Posterior vena cava (tissue), 2 donors: ENCODE measurements around the gene CD58. TPM values are rescaled to one million over a fixed set of nuclear protein-coding genes. Genes with fewer than 3 reads are reported as not detected.
A peak's percentile ranks its signal among the peaks of the same experiment; 100 is the strongest.

Experiments
- DNase-seq: peaks from one replicate; pipeline ENCODE4 v3.0.0-alpha.2; 2020; ENCODE audit warnings: low spot score
- intact Hi-C, 2 donors: fragments of 100-400 bp; cut with DNase I; formaldehyde crosslinking; loops; one replicate each; pipeline versions ENCODE4 v1.14.1 to v1.14.2; 2022 to 2023
- total RNA-seq, 2 donors: library from RNA; stranded (reverse); fragmentation: NEBNext Ultra II Directional; extraction: Animal tissue kit (Norgen Biotek cat#: 25700); gene quantifications; one replicate each; pipeline ENCODE4 v1.2.1, GENCODE V29; 2021
- donor health status: DM: yes; HTN: yes; CAD: no.
- donor health status: DM: yes; HTN: yes; CAD: no.

CD58 gene
- total RNA-seq, 2 donors from 2014 or later, result 28.3 to 31.6 TPM

GRCh38 chr1:116488071-116488470 is 82.8 kb downstream of the CD58 start:
- intact Hi-C loops, result loop anchor here (5.0 to 10.0 kb wide), 2 partner anchors 123 to 126 kb away; no protein-coding TSS in a partner anchor

GRCh38 chr1:116487583-116487982 is 83.2 kb downstream of the CD58 start:
- DNase-seq, result no peak
- intact Hi-C loops, result loop anchor here (5.0 to 10.0 kb wide), 2 partner anchors 123 to 125 kb away; no protein-coding TSS in a partner anchor

More at GRCh38 chr1:116488071-116488470, 82.8 kb downstream of the CD58 start:
- no peak for DNase-seq

DNA sequence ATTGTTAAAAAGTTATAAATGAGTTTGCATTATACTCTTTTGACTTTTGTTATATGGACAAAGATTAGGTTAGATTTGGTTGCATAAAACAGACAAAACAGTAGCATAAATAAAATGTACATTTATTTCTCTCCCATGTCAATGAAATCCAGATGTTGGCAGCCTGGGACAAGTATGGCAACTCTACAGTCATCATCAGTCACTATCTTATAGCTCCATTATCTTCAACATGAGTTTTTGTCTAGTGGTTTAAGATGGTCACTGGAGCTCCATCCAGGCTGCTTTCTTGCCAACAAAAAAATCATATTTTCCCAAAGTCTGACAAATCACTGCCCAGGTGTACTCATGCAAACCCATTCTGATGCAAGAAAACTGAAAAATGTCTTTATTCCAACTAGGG is 83.8 kb downstream of the CD58 start:
- no peak for DNase-seq
- intact Hi-C loops, result loop anchor here (5.0 to 10.0 kb wide), 2 partner anchors 122 to 125 kb away; no protein-coding TSS in a partner anchor

GRCh38 chr1:116486424-116486823 is 84.4 kb downstream of the CD58 start:
- no peak for DNase-seq
- intact Hi-C loops, result loop anchor here (5.0 to 10.0 kb wide), 2 partner anchors 122 to 124 kb away; no protein-coding TSS in a partner anchor

DNA sequence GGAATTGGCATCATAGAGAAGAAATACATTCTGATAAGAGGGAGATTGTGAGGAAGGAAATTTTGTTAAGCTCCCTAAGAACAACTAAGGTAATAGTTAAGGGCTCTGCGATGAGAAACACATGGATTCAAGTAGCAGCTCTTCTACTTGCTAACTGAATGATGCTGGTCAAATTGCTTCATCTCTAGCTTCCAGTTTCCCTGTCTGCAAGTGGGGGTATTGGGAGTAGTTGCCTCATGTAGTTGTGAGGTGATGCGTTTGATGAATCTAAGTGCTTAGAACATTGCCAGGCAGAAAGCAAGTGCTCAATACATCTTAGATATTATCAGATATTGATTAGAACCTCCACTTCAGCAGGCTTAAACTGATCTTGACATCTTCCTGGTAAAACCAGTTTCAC is 84.8 kb downstream of the CD58 start:
- no peak for DNase-seq
- intact Hi-C loops, result loop anchor here (5.0 to 10.0 kb wide), 2 partner anchors 121 to 124 kb away; no protein-coding TSS in a partner anchor

- intact Hi-C loops, result loop anchor here (5.0 to 10.0 kb wide), 2 partner anchors 120 to 123 kb away; no protein-coding TSS in a partner anchor
- DNase-seq, result peak; percentile 96
Observed at GRCh38 chr1:116485071-116485735, 85.6 kb downstream of the CD58 start.

GRCh38 chr1:116483481-116484309 is 87.1 kb downstream of the CD58 start:
- no peak for DNase-seq
- intact Hi-C loops, result loop anchor here (5.0 to 10.0 kb wide), 2 partner anchors 119 to 331 kb away; no protein-coding TSS in a partner anchor

GRCh38 chr1:116482490-116482889 is 88.3 kb downstream of the CD58 start:
- DNase-seq, result no peak
- intact Hi-C loops, result loop anchor here (5.0 to 10.0 kb wide), 2 partner anchors 118 to 330 kb away; no protein-coding TSS in a partner anchor

GRCh38 chr1:116481934-116482333 is 88.9 kb downstream of the CD58 start:
- intact Hi-C loops, result loop anchor here (5.0 to 10.0 kb wide), 2 partner anchors 117 to 330 kb away; no protein-coding TSS in a partner anchor
- no peak for DNase-seq

DNA sequence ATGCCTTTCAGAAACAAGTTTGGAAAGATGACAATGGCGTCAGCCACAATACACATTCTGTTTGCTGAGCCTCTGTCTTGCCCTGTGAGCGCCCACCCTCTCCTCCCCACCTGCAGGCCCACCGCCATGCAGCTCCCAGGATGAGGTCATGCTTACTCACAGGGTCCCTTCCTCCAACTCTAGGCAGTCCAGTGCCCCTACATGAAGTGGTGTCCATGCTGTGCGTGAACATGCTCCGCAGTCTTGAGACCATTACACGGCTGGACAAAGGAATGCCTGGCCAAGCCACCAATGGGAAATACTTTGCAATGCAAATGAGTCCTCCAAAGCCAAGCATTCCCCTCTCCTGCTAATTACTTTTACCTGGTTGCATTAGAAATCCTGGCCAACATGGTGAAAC is 92.2 kb downstream of the CD58 start:
- no peak for DNase-seq
- intact Hi-C loops, result no loop called here

- intact Hi-C loops, result no loop called here
- no peak for DNase-seq
Observed at GRCh38 chr1:116477429-116477828, 93.4 kb downstream of the CD58 start.

GRCh38 chr1:116476321-116476720 is 94.5 kb downstream of the CD58 start:
- intact Hi-C loops, result no loop called here
- DNase-seq, result no peak

GRCh38 chr1:116475850-116476218 is 95.0 kb downstream of the CD58 start:
- intact Hi-C loops, result no loop called here
- no peak for DNase-seq

DNA sequence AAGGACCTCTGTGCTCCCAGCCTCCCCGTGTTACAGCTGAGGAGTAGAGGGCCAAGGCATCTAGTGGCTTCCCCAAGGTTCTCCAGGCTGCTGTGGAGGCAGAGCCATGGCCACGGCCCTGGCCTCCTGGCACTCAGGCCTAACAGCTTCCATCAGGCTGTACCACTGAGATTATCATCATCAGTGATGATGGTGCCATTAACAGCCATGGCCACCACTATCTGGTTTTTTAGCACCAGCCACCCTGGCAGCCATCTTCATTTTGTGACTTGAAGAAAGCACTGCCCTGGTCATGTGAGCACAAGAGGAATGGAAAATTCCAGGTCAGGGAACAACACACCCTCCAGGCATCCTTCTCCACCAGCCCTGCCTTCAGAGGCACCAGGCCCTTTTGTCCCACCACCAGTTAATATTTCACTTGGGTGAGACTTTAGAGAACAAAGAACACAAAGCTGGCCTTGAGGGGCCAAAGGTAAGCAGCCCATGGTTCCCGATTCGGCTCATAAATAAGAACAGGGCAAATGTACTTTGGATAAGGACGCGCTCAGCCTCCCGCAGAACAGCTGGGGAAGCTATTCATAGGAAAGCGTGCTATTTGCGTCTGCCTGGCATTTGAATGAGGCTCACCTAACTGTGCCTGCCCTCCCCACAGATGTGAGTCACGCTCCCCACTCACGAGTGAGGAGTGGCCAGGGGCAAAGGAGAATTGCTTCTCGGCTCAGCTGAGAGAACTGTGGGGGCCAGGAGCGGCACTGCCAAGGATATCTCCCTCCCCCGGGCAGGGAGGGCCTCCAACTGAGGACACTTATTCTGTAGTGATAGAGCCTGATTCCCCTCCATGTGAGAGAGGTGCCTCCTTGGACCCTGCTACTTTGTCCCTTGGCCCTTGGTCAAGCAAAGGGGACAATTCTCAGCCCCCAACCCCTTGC is 95.6 kb downstream of the CD58 start:
- intact Hi-C loops, result no loop called here
- DNase-seq, result no peak

GRCh38 chr1:116472431-116472961 is 98.3 kb downstream of the CD58 start:
- no peak for DNase-seq
- intact Hi-C loops, result no loop called here

GRCh38 chr1:116471241-116471640 is 99.6 kb downstream of the CD58 start:
- intact Hi-C loops, result no loop called here
- DNase-seq, result no peak

GRCh38 chr1:116470671-116471070 is 100.2 kb downstream of the CD58 start:
- intact Hi-C loops, result no loop called here
- no peak for DNase-seq

DNA sequence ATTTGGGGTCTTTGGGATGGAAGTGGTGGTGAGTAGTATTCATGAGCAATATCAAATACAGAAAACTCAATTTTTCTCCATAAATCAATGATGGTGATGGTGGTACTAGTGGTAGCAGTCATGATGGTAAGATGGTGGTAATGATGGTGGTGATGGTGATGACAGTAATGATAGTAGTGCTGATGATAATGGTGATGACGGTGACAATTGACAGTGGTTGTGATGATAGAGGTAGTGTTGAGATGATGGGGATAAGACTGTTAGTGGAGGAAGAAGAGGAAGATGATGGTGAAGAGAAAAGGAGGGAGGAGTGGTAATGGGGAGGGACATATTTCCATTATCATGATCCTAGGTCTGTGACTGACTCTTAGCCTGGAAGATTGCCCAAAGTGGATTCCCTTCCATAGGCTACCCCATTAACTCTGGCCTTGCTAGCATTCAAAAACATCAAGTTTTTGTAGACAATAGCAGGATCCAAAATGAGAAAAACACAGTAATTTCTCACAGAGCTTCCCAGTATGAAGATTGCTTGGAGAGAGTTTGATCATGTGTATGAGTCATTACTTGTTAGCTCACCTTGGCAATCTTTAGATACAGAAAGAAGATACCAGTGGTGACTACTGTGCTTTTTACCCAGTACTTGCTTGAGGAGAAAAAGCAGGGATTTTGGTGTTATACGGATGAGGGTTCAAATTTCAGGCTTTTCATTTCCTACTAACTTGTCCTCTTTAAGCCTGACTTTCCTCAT is 103.8 kb downstream of the CD58 start:
- no peak for DNase-seq
- intact Hi-C loops, result no loop called here
